C4-2B (cell line): ENCODE results near the gene CDHR2.

Source experiments
- H3K27ac ChIP-seq: fragments of 450-650 bp; 2 replicates; pipeline ENCODE4 v1.5.1; 2017
- CTCF ChIP-seq: fragments of 450-650 bp; conservative IDR thresholded peaks from 2 replicates; pipeline ENCODE4 v1.5.1; 2017; ENCODE audit warnings: mild to moderate bottlenecking
- ZFX ChIP-seq: fragments of 450-650 bp; IDR thresholded peaks from 2 replicates; pipeline ENCODE4 v1.6.1; 2017

CDHR2 gene

GRCh38 chr5:176625966-176626875 lies 77.1 kb downstream of the CDHR2 start:
- TF ChIP-seq ZFX: no peak
- no peak for TF ChIP-seq CTCF
- H3K27ac ChIP-seq: no peak overlapping the region

GRCh38 chr5:176626876-176627236 lies 77.7 kb downstream of the CDHR2 start:
- no peak for TF ChIP-seq ZFX

GRCh38 chr5:176627582-176627981 lies 78.4 kb downstream of the CDHR2 start:
- TF ChIP-seq CTCF (no peak), ZFX (no peak)
- no peak overlapping the region for H3K27ac ChIP-seq

More at GRCh38 chr5:176626876-176627236, 77.7 kb downstream of the CDHR2 start:
- no peak overlapping the region for H3K27ac ChIP-seq

- no peak for TF ChIP-seq CTCF
- no peak for TF ChIP-seq ZFX
- no peak overlapping the region for H3K27ac ChIP-seq
Measured at GRCh38 chr5:176628406-176629228, 79.5 kb downstream of the CDHR2 start.

- H3K27ac ChIP-seq: no peak overlapping the region
- TF ChIP-seq CTCF (no peak), ZFX (no peak)
Measured at GRCh38 chr5:176629317-176629852, 80.2 kb downstream of the CDHR2 start.

- no peak within 1 kb of the TSS for H3K27ac ChIP-seq
- TF ChIP-seq ZFX (no peak), CTCF (no peak)
Measured at GRCh38 chr5:176629853-176630680, 80.9 kb downstream of the CDHR2 start, which contains the start of the genes EIF4E1B and SNCB. TSS of gene EIF4E1B (plus strand) at chr5:176630675. CDS start at chr5:176642788, 12,113 bp downstream. TSS of gene SNCB (minus strand) at chr5:176630534. CDS start at chr5:176629654, 880 bp downstream.

GRCh38 chr5:176630681-176631222 lies 81.6 kb downstream of the CDHR2 start:
- H3K27ac ChIP-seq: no peak overlapping the region
- TF ChIP-seq CTCF: no peak
- TF ChIP-seq ZFX: no peak
